Hepatocyte (in vitro differentiated cells): ENCODE measurements around the gene KIF17.

ENCODE experiments used
- EZH2phosphoT487 ChIP-seq: fragments of 200-600 bp; sonication (generic); IDR thresholded peaks from one replicate; pipeline ENCODE4 v1.6.1; 2018; ENCODE audit warnings: antibody characterized with exemption, mild to moderate bottlenecking, low read depth, moderate library complexity; ENCODE audit not compliant: unreplicated experiment, severe bottlenecking
- TF ChIP-seq, protein P1 (sequence below): fragments of 200-600 bp; sonication (generic); IDR thresholded peaks from 2 replicates; pipeline ENCODE4 v1.5.1; 2016; ENCODE audit warnings: antibody characterized with exemption, mild to moderate bottlenecking; ENCODE audit not compliant: poor library complexity

DNA sequence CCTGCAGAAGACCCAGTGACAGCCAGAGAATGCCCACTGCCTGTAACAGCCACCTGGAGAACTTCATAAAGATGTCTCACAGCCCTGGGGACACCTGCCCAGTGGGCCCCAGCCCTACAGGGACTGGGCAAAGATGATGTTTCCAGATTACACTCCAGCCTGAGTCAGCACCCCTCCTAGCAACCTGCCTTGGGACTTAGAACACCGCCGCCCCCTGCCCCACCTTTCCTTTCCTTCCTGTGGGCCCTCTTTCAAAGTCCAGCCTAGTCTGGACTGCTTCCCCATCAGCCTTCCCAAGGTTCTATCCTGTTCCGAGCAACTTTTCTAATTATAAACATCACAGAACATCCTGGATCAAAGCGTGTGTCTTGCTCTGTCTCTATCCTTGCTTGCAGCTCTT is 99.3 kb downstream of the KIF17 start:
- TF ChIP-seq, protein P1, sequence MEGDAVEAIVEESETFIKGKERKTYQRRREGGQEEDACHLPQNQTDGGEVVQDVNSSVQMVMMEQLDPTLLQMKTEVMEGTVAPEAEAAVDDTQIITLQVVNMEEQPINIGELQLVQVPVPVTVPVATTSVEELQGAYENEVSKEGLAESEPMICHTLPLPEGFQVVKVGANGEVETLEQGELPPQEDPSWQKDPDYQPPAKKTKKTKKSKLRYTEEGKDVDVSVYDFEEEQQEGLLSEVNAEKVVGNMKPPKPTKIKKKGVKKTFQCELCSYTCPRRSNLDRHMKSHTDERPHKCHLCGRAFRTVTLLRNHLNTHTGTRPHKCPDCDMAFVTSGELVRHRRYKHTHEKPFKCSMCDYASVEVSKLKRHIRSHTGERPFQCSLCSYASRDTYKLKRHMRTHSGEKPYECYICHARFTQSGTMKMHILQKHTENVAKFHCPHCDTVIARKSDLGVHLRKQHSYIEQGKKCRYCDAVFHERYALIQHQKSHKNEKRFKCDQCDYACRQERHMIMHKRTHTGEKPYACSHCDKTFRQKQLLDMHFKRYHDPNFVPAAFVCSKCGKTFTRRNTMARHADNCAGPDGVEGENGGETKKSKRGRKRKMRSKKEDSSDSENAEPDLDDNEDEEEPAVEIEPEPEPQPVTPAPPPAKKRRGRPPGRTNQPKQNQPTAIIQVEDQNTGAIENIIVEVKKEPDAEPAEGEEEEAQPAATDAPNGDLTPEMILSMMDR, result no peak
- TF ChIP-seq EZH2phosphoT487, result no peak
